Neural cell (in vitro differentiated cells): Measurements from ENCODE around the gene CPSF7. TPM values are rescaled to one million over a fixed set of nuclear protein-coding genes. Genes with fewer than 3 reads are reported as not detected.

Experiments
- H2AFZ ChIP-seq: fragments of 200-600, 300-800 bp; sonication (generic), shearing (Covaris generic); 2 replicates; pipeline ENCODE4 v1.6.0; 2014; ENCODE audit warnings: low read depth, mild to moderate bottlenecking, antibody characterized with exemption, low read length, moderate library complexity
- H3F3A ChIP-seq: fragments of 200-600 bp; shearing (Covaris generic); 2 replicates; pipeline ENCODE4 v1.6.1; 2016; ENCODE audit warnings: mild to moderate bottlenecking, moderate library complexity, mixed read lengths, antibody characterized with exemption, low read length; ENCODE audit not compliant: insufficient read depth, poor library complexity, severe bottlenecking
- H3K27ac ChIP-seq: fragments of 200-600, 300-800 bp; sonication (generic), shearing (Covaris generic); 2 replicates; pipeline ENCODE4 v1.5.1; 2014; ENCODE audit warnings: mild to moderate bottlenecking, low read length, moderate library complexity
- H3K27me3 ChIP-seq: fragments of 300-800, 200-600 bp; sonication (generic), shearing (Covaris generic); 2 replicates; pipeline ENCODE4 v1.6.0; 2014; ENCODE audit warnings: mild to moderate bottlenecking, low read depth, low read length, moderate library complexity; ENCODE audit not compliant: insufficient read depth
- H3K36me3 ChIP-seq: fragments of 300-800, 200-600 bp; sonication (generic), shearing (Covaris generic); 2 replicates; pipeline ENCODE4 v1.5.1; 2014; ENCODE audit warnings: mild to moderate bottlenecking, antibody characterized with exemption, low read length, moderate library complexity; ENCODE audit not compliant: insufficient read depth
- H3K4me2 ChIP-seq: fragments of 300-800, 200-600 bp; sonication (generic), shearing (Covaris generic); 2 replicates; pipeline ENCODE4 v1.6.0; 2014; ENCODE audit warnings: mild to moderate bottlenecking, low read length
- H3K4me3 ChIP-seq: fragments of 300-800, 200-600 bp; sonication (generic), shearing (Covaris generic); 2 replicates; pipeline ENCODE4 v1.5.1; 2014; ENCODE audit warnings: mild to moderate bottlenecking, low read length, moderate library complexity
- H3K79me2 ChIP-seq: fragments of 200-600 bp; shearing (Covaris generic); replicated peaks from 2 replicates; pipeline ENCODE4 v1.6.0; 2014; ENCODE audit warnings: mild to moderate bottlenecking, low read length, moderate library complexity; ENCODE audit not compliant: insufficient read depth
- H3K9ac ChIP-seq: fragments of 300-800, 200-600 bp; sonication (generic), shearing (Covaris generic); 2 replicates; pipeline ENCODE4 v1.6.1; 2016; ENCODE audit warnings: mild to moderate bottlenecking, low read length, mixed read lengths
- H3K9me2 ChIP-seq: fragments of 200-600 bp; shearing (Covaris generic); 2 replicates; pipeline ENCODE4 v1.6.1; 2016; ENCODE audit warnings: mild to moderate bottlenecking, low read length, mixed read lengths; ENCODE audit not compliant: insufficient read depth
- H3K9me3 ChIP-seq: fragments of 200-600, 300-800 bp; sonication (generic), shearing (Covaris generic); 2 replicates; pipeline ENCODE4 v1.6.1; 2016; ENCODE audit warnings: mild to moderate bottlenecking, mixed run types, low read length, moderate library complexity, mixed read lengths
- H4K20me1 ChIP-seq: fragments of 200-600 bp; shearing (Covaris generic); 2 replicates; pipeline ENCODE4 v1.6.1; 2016; ENCODE audit warnings: mild to moderate bottlenecking, mixed run types; ENCODE audit not compliant: insufficient read depth
- CTCF ChIP-seq: fragments of 450-650 bp; IDR thresholded peaks from 2 replicates; pipeline ENCODE4 v1.5.1; 2014; ENCODE audit warnings: antibody characterized with exemption, mild to moderate bottlenecking, moderate library complexity; ENCODE audit not compliant: poor library complexity, severe bottlenecking
- EP300 ChIP-seq: fragments of 450-650 bp; conservative IDR thresholded peaks from 2 replicates; pipeline ENCODE4 v1.6.1; 2014; ENCODE audit warnings: antibody characterized with exemption, mild to moderate bottlenecking, moderate library complexity; ENCODE audit not compliant: poor library complexity, severe bottlenecking
- EZH2 ChIP-seq: fragments of 200-600, 300-800 bp; shearing (Covaris generic), sonication (generic); IDR thresholded peaks from 2 replicates; pipeline ENCODE4 v1.6.1; 2014; ENCODE audit warnings: antibody characterized with exemption, low read length, borderline replicate concordance, mild to moderate bottlenecking; ENCODE audit not compliant: insufficient read depth, poor library complexity, severe bottlenecking
- MXI1 ChIP-seq: fragments of 450-650 bp; conservative IDR thresholded peaks from 2 replicates; pipeline ENCODE4 v1.6.1; 2014; ENCODE audit warnings: antibody characterized with exemption, mild to moderate bottlenecking; ENCODE audit not compliant: poor library complexity, severe bottlenecking
- POLR2AphosphoS5 ChIP-seq: IDR thresholded peaks from 2 replicates; pipeline ENCODE4 v1.6.1; 2012
- RAD21 ChIP-seq: fragments of 450-650 bp; conservative IDR thresholded peaks from 2 replicates; pipeline ENCODE4 v1.6.1; 2014; ENCODE audit warnings: antibody characterized with exemption, mild to moderate bottlenecking, moderate library complexity
- SMC3 ChIP-seq: fragments of 450-650 bp; conservative IDR thresholded peaks from 2 replicates; pipeline ENCODE4 v1.6.1; 2014; ENCODE audit warnings: antibody characterized with exemption, mild to moderate bottlenecking, moderate library complexity; ENCODE audit not compliant: poor library complexity
- TAF1 ChIP-seq: IDR thresholded peaks from 2 replicates; pipeline ENCODE4 v1.6.1; 2012; ENCODE audit warnings: low read depth
- polyA plus RNA-seq: library from polyadenylated mRNA; depleted of rRNA; stranded (reverse); fragments of >200 nt; gene quantifications from 2 replicates; pipeline ENCODE4 v1.2.3, GENCODE V29; 2014
- TF ChIP-seq, protein P1 (sequence below): IDR thresholded peaks from 2 replicates; pipeline ENCODE4 v1.6.1; 2012; ENCODE audit warnings: borderline replicate concordance

The CPSF7 gene
- polyA plus RNA-seq, 1 donor from 2014 or later = 80.2 TPM

DNA sequence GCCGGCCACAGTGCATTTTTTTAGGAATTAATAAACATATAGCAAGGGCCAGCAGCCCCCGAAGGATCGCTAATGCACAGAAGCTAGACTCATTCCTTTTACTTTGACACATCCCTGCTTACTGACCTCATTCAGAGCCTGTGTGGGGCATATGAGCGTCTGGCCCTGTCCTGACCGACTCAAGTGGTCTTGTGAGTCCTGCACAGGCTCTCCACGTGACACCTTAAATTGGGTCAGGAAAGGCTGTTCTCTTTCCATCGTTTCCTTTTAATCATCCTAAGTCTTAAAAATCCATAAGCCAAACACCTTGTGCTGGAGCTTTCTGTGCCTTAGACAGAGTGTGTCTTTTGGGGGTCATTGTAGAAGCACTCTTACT lies 18.8 kb upstream of the CPSF7 start:
- H3K9me2 ChIP-seq = no peaks in the 10 kb centered on the region
- no peak overlapping the region for H3K27ac ChIP-seq
- no peaks in the 10 kb centered on the region for H4K20me1 ChIP-seq
- H3K27me3 ChIP-seq = no peaks in the 10 kb centered on the region
- H3K79me2 ChIP-seq = no peaks in the 10 kb centered on the region
- no peak overlapping the region for H3K9ac ChIP-seq
- H3K9me3 ChIP-seq = no peaks in the 10 kb centered on the region
- H3F3A ChIP-seq = no peaks in the 10 kb centered on the region
- no peak overlapping the region for H2AFZ ChIP-seq
- H3K36me3 ChIP-seq = peaks cover 7% of the 10 kb centered on the region
- H3K4me3 ChIP-seq = no peak overlapping the region
- no peak overlapping the region for H3K4me2 ChIP-seq
- TF ChIP-seq EZH2 (no peak), SMC3 (no peak), POLR2AphosphoS5 (no peak), TAF1 (no peak), RAD21 (no peak), EP300 (no peak), MXI1 (no peak), CTCF (no peak)
- TF ChIP-seq, protein P1, sequence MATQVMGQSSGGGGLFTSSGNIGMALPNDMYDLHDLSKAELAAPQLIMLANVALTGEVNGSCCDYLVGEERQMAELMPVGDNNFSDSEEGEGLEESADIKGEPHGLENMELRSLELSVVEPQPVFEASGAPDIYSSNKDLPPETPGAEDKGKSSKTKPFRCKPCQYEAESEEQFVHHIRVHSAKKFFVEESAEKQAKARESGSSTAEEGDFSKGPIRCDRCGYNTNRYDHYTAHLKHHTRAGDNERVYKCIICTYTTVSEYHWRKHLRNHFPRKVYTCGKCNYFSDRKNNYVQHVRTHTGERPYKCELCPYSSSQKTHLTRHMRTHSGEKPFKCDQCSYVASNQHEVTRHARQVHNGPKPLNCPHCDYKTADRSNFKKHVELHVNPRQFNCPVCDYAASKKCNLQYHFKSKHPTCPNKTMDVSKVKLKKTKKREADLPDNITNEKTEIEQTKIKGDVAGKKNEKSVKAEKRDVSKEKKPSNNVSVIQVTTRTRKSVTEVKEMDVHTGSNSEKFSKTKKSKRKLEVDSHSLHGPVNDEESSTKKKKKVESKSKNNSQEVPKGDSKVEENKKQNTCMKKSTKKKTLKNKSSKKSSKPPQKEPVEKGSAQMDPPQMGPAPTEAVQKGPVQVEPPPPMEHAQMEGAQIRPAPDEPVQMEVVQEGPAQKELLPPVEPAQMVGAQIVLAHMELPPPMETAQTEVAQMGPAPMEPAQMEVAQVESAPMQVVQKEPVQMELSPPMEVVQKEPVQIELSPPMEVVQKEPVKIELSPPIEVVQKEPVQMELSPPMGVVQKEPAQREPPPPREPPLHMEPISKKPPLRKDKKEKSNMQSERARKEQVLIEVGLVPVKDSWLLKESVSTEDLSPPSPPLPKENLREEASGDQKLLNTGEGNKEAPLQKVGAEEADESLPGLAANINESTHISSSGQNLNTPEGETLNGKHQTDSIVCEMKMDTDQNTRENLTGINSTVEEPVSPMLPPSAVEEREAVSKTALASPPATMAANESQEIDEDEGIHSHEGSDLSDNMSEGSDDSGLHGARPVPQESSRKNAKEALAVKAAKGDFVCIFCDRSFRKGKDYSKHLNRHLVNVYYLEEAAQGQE = no peak

DNA sequence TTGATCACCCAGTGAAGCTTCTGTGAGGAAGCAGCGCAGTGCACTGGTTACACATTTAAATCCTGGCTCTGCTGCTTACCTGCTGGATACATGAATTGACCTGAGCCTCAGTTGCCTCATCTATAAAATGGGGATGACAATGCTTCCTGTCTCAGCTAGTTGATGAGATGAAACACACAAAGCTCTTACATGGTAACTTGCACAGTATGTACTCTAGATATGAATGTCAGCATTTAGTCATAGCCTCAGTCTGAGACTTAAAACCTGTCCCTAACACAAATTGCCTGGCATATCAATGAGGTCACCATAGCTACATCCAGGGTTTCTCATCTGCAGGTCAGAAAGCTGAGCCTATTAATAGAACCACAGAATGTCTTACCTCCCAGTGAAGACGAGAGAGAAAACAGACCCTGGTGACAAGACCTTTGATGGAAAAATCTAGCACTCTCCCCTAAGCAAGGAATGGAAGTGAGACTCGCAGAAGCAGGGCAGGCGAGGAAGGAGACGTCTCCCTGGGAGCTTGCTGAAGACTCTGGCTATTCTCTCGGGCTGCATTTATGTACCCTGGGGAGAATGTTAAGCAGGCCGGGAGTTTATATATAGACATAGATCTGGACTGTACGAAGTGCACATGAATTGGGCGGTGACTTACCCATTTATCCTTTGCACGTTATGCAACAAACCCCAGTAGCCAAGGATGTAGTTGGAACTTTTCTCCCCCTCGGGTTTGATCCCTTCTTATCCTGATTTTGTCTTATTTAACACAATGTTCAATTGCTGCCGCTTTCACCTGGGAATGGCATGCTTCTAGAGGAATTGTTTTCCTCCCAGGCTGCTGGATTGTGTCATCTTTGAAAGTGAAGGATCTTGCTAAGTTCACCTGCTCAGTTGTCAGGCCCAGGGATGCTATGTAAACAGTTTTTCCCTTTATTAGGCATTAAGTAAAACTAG lies 18.1 kb upstream of the CPSF7 start:
- H3K4me2 ChIP-seq = no peak overlapping the region
- H3K36me3 ChIP-seq = peaks cover 7% of the 10 kb centered on the region
- H3K9ac ChIP-seq = no peak overlapping the region
- H3K9me3 ChIP-seq = no peaks in the 10 kb centered on the region
- no peaks in the 10 kb centered on the region for H3K79me2 ChIP-seq
- no peak overlapping the region for H2AFZ ChIP-seq
- no peaks in the 10 kb centered on the region for H3K27me3 ChIP-seq
- no peaks in the 10 kb centered on the region for H3K9me2 ChIP-seq
- TF ChIP-seq SMC3 (no peak), EZH2 (no peak), POLR2AphosphoS5 (no peak), MXI1 (no peak), TAF1 (no peak), EP300 (no peak), RAD21 (no peak), CTCF (no peak)
- TF ChIP-seq, protein P1 = no peak
- H3K27ac ChIP-seq = no peak overlapping the region
- H3F3A ChIP-seq = no peaks in the 10 kb centered on the region
- H3K4me3 ChIP-seq = no peak overlapping the region
- H4K20me1 ChIP-seq = no peaks in the 10 kb centered on the region
